ENCODE data around the gene SLC51A. TPM values are rescaled to one million over a fixed set of nuclear protein-coding genes. Genes with fewer than 3 reads are reported as not detected.
"Not testable (repeated sequence)": the region's sequence is repeated elsewhere in the genome, so short reads cannot be mapped to it uniquely, and the experiment has no call there.

SLC51A gene
- total RNA-seq, 4 donors from 2014 or later = 25.6 to 284 (median 204) TPM

DNA sequence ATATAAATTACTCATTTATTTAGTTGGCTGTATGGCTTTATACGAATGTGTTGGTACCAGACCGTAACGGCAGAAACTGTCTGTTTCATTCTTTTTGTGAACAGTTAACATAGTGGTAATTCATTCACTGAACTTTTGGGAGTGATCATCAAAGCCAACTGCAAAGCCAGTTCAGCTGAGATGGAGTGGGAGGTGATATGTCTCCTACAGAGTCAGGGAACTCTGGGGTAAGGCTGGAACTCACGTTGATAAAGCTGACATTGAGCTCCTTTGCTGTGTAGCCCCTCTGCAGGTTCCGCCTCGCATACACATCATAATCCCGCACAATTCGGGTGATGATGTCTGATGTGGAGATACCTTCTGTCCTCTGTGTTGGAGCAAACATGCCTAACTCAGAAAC, 25.4 kb downstream of the SLC51A start:
- H3K36me3 ChIP-seq = peaks cover 0 to 85% (median 3%) of the 10 kb centered on the region in 3 donors
- no peak for DNase-seq
- no peaks in the 10 kb centered on the region for H3K4me1 ChIP-seq
- H3K27me3 ChIP-seq = no peaks in the 10 kb centered on the region
- no peaks in the 10 kb centered on the region for H3K9me3 ChIP-seq
- no peak overlapping the region for H3K4me3 ChIP-seq
- TF ChIP-seq, protein P1, sequence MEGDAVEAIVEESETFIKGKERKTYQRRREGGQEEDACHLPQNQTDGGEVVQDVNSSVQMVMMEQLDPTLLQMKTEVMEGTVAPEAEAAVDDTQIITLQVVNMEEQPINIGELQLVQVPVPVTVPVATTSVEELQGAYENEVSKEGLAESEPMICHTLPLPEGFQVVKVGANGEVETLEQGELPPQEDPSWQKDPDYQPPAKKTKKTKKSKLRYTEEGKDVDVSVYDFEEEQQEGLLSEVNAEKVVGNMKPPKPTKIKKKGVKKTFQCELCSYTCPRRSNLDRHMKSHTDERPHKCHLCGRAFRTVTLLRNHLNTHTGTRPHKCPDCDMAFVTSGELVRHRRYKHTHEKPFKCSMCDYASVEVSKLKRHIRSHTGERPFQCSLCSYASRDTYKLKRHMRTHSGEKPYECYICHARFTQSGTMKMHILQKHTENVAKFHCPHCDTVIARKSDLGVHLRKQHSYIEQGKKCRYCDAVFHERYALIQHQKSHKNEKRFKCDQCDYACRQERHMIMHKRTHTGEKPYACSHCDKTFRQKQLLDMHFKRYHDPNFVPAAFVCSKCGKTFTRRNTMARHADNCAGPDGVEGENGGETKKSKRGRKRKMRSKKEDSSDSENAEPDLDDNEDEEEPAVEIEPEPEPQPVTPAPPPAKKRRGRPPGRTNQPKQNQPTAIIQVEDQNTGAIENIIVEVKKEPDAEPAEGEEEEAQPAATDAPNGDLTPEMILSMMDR (IDR thresholded peaks at IDR 0.05) = no peak
- TF ChIP-seq POLR2A (IDR thresholded peaks at IDR 0.05) = no peak
- no peak overlapping the region for H3K27ac ChIP-seq

DNA sequence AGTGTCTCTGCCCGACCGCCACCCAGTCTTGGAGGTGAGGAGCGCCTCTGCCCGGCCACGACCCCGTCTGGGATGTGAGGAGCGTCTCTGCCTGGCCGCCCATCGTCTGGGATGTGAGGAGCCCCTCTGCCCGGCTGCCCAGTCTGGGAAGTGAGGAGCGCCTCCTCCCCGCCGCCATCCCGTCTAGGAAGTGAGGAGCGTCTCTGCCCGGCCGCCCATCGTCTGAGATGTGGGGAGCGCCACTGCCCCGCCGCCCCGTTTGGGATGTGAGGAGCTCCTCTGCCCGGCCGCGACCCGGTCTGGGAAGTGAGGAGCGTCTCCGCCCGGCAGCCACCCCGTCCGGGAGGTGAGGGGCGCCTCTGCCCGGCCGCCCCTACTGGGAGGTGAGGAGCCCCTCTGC, 27.8 kb downstream of the SLC51A start:
- not testable (repeated sequence) for H3K27me3 ChIP-seq, H3K4me3 ChIP-seq, H3K9me3 ChIP-seq, H3K4me1 ChIP-seq, DNase-seq, H3K27ac ChIP-seq
- H3K36me3 ChIP-seq = peaks cover 0 to 77% (median 3%) of the 10 kb centered on the region in 3 donors

DNA sequence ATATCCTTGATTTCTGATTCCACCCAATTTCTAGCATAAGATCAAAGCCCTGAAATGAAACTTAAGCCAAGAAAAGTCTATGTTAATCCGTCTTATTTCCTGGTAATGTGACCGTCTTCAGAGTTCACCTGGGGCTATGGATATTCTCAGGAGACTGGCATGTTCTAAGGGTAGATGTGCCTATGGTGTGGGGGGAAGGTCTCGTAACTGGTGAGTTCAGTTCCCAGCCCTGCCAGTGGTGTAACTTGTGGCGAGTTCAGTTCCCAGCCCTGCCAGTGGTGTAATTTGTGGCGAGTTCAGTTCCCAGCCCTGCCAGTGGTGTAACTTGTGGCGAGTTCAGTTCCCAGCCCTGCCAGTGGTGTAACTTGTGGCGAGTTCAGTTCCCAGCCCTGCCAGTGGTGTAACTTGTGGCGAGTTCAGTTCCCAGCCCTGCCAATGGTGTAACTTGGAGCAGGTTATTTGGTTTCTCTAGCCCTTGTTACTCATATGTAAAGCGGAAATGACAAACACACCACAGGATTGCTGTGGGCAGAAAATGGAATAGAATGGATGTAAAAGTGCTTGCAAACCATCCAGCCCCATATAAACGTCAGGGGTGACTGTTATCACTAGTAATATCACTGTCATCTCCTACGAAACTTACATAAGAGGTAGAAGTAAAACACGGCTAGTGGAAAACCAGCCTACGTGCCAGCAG, 30.4 kb downstream of the SLC51A start:
- no peak for DNase-seq
- Histone ChIP-seq H3K27ac (no peak overlapping the region), H3K4me1 (no peaks in the 10 kb centered on the region), H3K4me3 (no peak overlapping the region), H3K9me3 (no peaks in the 10 kb centered on the region), H3K27me3 (no peaks in the 10 kb centered on the region), H3K36me3 (peaks cover 0 to 54% (median 0%) of the 10 kb centered on the region in 3 donors)
- TF ChIP-seq POLR2A (IDR thresholded peaks at IDR 0.05) = no peak
- TF ChIP-seq, protein P1 (IDR thresholded peaks at IDR 0.05) = no peak

DNA sequence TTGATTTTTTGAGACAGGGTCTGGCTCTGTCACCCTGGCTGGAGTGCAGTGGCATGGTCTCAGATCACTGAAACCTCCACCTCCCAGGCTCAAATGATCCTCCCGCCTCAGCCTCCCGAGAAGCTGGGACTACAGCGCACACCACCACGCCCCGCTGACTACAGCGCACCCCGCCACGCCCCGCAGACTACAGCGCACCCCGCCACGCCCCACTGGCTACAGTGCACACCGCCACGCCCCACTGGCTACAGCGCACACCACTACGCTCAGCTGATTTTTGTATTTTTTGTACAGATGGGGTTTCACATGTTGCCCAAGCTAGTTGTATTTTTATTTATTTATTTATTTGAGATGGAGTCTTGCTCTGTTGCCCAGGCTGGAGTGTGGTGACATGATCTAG, 35.6 kb downstream of the SLC51A start:
- no peak for DNase-seq
- H3K4me3 ChIP-seq = no peak overlapping the region
- no peak overlapping the region for H3K27ac ChIP-seq
- H3K9me3 ChIP-seq = no peaks in the 10 kb centered on the region
- peaks cover 0 to 38% (median 0%) of the 10 kb centered on the region in 3 donors for H3K36me3 ChIP-seq
- no peaks in the 10 kb centered on the region for H3K27me3 ChIP-seq
- no peaks in the 10 kb centered on the region for H3K4me1 ChIP-seq
- TF ChIP-seq, protein P1 (IDR thresholded peaks at IDR 0.05) = no peak
- TF ChIP-seq POLR2A (IDR thresholded peaks at IDR 0.05) = no peak

DNA sequence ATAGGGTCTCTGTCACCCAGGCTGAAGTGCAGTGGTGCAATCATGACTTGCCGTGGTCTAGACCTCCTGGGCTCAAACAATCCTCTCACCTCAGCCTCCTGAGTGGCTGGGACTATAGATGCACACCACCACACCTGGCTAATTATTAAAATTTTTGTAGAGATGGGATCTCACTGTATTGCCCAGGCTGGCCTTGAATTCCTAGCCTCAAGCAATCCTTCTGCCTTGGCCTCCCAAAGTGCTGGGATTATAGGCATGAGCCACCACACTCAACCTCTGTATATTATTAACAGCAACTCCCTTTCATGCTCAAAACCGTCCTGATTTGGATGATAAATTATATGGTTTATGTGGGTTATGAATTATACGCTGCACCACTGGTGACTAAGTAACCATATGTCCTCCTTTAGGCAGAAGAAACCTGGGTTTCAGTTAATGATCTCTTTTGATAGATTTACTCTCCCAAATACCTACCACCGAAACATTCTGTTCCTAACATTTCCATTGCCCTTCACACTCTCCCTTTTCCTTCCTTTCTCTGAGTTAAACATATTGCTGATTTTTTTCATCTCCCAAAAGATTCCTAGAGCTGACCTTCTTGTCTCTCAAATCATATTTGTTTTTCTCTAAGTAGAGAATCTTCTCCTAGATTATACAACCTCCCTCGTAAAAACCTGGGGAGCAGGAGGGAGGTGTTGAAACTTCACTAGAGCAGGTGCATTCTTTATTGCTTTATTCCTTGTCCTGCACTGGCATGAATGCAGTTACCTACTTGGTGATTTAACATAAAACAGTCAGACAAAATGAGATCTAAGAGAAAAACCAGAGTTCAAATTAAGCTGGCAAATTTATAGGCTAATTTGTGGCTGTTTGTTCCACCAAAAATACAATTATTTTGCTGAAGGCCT, 38.3 kb downstream of the SLC51A start:
- H3K9me3 ChIP-seq = no peaks in the 10 kb centered on the region
- H3K4me3 ChIP-seq = no peak overlapping the region
- H3K4me1 ChIP-seq = no peaks in the 10 kb centered on the region
- DNase-seq = no peak
- H3K36me3 ChIP-seq = peaks cover 0 to 36% (median 0%) of the 10 kb centered on the region in 3 donors
- no peaks in the 10 kb centered on the region for H3K27me3 ChIP-seq
- H3K27ac ChIP-seq = no peak overlapping the region
- no peak for TF ChIP-seq POLR2A (IDR thresholded peaks at IDR 0.05)

GRCh38 chr3:196255776-196256175, 39.4 kb downstream of the SLC51A start:
- no peaks in the 10 kb centered on the region for H3K4me1 ChIP-seq
- DNase-seq = no peak
- TF ChIP-seq, protein P1 (IDR thresholded peaks at IDR 0.05) = no peak
- no peak for TF ChIP-seq POLR2A (IDR thresholded peaks at IDR 0.05)
- H3K9me3 ChIP-seq = no peaks in the 10 kb centered on the region
- H3K36me3 ChIP-seq = peaks cover 0 to 45% (median 0%) of the 10 kb centered on the region in 3 donors
- H3K27me3 ChIP-seq = no peaks in the 10 kb centered on the region
- H3K27ac ChIP-seq = no peak overlapping the region
- no peak overlapping the region for H3K4me3 ChIP-seq

Data from Peyer's patch (tissue), 4 donors.